Neural progenitor cell (in vitro differentiated cells): ENCODE data around the gene LAMB4.

Experiments
- CTCF ChIP-seq: fragments of 200-600 bp; sonication (generic); IDR thresholded peaks from 2 replicates; pipeline ENCODE4 v1.5.1; 2017; ENCODE audit warnings: antibody characterized with exemption, mild to moderate bottlenecking
- EZH2 ChIP-seq: fragments of 200-600 bp; sonication (generic); IDR thresholded peaks from 2 replicates; pipeline ENCODE4 v1.6.1; 2017; ENCODE audit warnings: antibody characterized with exemption, mild to moderate bottlenecking, moderate library complexity

- no peak for TF ChIP-seq CTCF
- TF ChIP-seq EZH2: no peak
Observed at GRCh38 chr7:108073305-108074070, 56.7 kb downstream of the LAMB4 start.
